ENCODE results near the gene LPP.

DNA sequence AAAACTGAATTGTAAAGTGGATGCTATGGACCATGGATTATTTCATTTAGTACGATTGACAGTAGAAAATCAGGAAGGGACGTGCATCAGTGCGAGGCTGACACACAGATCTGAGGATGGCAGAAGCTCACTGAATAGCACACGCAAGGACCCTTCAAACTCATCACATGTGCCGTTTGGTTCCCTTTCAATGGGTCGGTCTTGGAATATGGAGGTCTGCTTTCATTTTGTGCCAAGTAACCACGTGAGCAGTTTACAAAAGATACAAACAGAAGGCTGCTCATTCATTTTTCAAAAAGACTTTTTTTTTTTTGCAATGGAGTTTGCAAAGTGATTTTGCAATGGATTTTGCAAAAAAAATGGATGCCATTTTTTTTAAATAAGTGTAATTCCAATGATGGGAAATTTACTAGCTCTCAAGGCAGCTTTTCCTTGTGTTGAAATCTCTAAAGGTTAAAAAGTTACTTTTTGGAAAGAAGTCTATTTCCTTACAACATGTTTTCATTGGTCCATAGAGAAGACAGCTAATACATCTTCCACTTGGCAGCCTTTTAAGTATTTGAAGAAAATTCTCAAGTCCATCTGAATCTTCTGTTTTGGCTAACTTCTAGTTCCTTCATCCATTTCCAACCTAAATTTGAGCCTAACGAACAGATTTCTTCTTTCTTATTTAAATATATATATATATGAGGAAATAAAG lies 625.5 kb downstream of the LPP start:
- no peak for TF ChIP-seq POLR2A (IDR thresholded peaks at IDR 0.05)
- TF ChIP-seq, protein P1, sequence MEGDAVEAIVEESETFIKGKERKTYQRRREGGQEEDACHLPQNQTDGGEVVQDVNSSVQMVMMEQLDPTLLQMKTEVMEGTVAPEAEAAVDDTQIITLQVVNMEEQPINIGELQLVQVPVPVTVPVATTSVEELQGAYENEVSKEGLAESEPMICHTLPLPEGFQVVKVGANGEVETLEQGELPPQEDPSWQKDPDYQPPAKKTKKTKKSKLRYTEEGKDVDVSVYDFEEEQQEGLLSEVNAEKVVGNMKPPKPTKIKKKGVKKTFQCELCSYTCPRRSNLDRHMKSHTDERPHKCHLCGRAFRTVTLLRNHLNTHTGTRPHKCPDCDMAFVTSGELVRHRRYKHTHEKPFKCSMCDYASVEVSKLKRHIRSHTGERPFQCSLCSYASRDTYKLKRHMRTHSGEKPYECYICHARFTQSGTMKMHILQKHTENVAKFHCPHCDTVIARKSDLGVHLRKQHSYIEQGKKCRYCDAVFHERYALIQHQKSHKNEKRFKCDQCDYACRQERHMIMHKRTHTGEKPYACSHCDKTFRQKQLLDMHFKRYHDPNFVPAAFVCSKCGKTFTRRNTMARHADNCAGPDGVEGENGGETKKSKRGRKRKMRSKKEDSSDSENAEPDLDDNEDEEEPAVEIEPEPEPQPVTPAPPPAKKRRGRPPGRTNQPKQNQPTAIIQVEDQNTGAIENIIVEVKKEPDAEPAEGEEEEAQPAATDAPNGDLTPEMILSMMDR (IDR thresholded peaks at IDR 0.05), result no peak
